DMS79 treated with DMSO at 0.1 percent for 48 hours (cell line): ENCODE data around the gene PALLD.

Experiments used
- DNase-seq: peaks from one replicate; lab custom pipeline; 2025; lab: John Stamatoyannopoulos, UW

The PALLD gene

GRCh38 chr4:168527560-168527959 is 30.7 kb downstream of the PALLD start:
- no peak for DNase-seq

GRCh38 chr4:168528131-168528949 is 31.5 kb downstream of the PALLD start:
- no peak for DNase-seq

- no peak for DNase-seq
Observed at GRCh38 chr4:168529257-168529656, 32.4 kb downstream of the PALLD start.

GRCh38 chr4:168531305-168531704 is 34.5 kb downstream of the PALLD start:
- no peak for DNase-seq

DNA sequence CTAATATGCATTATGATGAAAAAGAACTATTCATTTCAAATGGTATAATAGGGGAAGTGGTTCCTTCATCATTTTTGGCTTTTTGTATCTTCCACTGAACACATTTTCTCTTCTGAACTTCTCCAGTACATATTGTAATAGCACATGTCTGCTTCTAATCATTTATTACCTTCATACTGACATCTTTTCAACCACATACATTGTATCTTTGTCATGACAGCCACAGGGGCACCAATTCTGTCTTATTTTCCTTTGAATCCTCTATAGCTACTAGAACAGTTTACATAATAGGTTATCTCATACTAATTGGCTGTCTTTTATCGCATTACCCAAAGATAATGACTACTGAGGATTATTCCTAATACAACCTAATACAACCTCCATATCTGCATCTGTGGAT is 37.7 kb downstream of the PALLD start:
- DNase-seq: no peak

GRCh38 chr4:168535689-168536088 is 38.8 kb downstream of the PALLD start:
- no peak for DNase-seq

DNA sequence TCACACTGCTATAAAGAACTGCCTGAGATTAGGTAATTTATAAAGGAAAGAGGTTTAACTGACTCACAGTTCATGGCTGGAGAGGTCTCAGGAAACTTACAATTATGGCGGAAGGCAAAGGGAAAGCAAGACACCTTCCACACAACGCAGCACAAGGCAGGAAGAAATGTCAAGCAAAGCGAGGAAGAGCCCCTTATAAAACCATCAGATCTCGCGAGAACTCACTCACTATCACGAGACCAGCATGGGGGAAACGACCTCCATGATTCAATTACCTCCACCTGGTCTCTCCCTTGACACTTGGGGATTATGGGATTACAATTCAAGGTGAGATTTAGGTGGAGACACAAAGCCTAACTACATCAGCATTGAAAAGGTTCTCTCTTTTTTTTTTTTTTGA is 39.6 kb downstream of the PALLD start:
- DNase-seq: no peak

DNA sequence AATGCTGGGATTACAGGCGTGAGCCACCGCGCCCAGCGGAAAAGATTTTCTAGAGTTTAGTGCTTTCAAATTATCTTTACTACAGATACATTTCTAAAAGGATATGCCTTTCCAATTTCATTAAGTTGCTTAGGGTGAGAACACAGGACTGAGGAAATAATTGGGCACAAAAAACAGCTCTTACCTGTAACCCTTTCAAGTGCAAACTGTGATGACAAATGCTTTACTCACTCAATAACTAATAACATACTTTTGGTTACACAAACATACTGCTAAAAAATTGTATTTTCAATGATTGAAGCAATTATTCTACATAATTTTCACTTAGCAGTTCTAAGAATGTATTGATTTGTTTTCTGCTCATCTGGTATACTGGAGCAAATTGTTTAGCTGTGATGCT is 40.2 kb downstream of the PALLD start:
- DNase-seq: no peak

DNA sequence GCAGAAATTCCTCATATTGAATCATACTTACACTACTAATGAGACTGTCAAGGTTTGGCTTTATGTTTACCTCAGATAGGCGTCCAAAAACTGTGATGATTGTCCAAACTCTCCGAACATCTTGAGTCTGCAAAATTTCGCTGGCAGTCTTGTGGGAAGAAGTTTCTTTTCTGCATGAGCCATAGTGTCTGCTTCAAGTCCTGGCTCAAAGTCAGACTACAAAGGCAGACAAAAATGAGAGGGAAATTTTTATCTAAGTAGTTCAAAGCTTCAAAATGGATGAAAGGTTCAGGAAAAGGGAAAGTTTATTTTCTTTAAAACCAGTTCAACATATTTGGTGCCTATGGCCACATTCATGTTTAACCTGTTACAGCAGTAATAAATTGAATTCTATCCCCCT is 40.7 kb downstream of the PALLD start:
- DNase-seq: no peak

- no peak for DNase-seq
Observed at GRCh38 chr4:168538632-168539031, 41.8 kb downstream of the PALLD start.

DNA sequence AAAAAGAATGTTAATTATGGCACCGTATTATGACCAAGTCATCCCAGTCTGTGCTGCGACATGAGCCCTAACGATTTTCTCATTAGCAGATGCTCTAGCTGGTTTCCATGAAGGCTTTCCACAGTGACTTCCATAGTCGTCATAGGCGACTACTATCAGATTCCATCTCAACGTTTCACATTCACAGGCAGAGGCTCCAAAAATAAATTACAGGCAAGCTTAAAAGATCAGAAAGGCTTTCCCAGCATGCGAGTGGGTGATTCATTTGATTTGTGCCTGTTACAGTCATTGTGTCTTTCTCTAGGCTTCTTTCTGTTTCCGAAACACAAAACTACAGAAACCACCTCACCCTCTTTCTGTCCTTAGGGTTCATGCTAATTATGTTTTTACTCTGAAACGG is 43.2 kb downstream of the PALLD start:
- DNase-seq: no peak

GRCh38 chr4:168540503-168541265 is 43.8 kb downstream of the PALLD start:
- no peak for DNase-seq

GRCh38 chr4:168541266-168541953 is 44.6 kb downstream of the PALLD start:
- DNase-seq: no peak

- DNase-seq: no peak
Observed at GRCh38 chr4:168549143-168549542, 52.3 kb downstream of the PALLD start.

DNA sequence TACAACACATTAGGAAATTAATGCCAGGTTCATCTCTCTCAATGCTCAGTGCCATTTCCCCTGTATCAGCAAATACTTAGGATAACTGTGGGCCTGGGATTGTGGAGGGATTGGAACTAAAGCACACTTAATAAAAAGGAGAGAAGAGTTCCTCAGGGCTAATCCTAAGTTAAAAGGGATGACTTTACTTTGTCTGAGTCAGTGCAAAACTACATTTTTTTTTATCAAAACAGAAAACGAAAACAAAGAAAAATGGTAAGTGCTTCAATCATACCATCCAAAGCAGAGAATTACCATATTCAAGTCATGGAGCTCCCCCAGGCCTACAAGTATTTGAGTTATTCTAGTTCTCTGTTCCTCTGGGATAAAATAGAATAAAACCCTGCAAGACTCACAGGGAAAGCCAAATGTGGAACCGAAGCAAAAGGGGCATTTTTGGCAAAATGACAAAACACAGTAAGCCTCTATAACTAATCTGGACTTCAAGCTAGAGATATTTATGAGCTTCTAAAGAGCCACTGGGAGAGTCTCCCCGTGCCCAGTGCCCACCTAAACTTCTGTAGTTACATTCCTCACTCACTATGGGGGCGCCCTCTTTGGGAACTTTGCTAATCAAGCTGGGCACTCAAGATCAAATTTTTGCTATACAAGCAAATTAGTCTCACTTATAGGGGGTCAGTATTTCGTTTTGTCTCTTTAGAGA is 53.4 kb downstream of the PALLD start:
- DNase-seq: no peak

DNA sequence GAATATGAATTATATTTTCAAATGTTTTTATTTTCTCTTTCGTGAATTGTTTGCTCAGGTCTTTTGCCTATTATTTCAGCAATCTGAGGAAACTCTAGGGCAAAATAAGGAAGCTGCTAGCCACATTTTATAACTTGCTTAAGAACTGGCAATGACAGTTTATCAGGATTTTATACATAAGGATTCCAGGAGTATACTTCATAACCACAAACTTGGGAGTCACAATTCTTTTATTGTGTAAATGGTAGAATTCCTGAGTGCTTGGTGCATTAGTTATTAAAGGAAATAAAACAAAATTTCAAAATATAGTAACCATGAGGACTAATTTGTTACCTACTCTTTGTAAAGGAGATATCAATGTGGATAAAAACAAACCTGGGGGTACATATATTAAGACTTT is 54.4 kb downstream of the PALLD start:
- DNase-seq: no peak

- no peak for DNase-seq
Observed at GRCh38 chr4:168551945-168552695, 55.3 kb downstream of the PALLD start.

DNA sequence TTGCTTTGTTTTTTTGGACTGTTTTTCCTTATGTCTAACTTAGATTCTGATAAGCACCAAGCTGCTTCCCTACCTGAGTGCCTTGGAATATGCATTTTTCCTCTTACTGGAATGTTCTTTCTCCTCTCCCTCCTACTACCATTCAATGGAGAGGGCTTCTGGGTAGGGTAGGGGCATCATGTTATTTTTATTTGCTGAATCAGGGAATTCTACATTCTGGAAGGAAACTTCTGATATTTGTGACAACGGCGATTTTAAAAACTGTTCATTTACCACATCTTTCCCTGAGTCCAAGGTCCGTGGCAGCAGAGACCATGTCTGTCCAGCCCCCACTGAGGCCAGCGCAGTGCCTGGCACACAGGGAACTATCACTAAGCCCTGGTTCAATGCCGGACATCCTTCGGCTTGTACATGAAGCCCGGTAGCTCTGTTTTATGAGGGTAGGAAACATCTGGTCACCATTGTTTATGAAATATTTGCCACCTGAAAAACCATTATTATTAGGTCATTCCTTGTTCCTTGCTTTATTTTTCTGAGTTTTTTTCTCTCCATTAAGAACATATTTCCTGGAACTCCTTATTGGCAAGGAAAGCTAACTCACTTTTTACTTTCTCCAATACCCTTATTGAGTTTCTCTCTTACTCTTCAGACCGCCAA is 57.0 kb downstream of the PALLD start:
- DNase-seq: no peak

- no peak for DNase-seq
Observed at GRCh38 chr4:168555437-168555836, 58.6 kb downstream of the PALLD start.

- DNase-seq: no peak
Observed at GRCh38 chr4:168557658-168558057, 60.8 kb downstream of the PALLD start.

GRCh38 chr4:168558599-168558998 is 61.7 kb downstream of the PALLD start:
- no peak for DNase-seq
